Kidney (tissue), 14 donors: ENCODE measurements around the gene ECI2. TPM values are rescaled to one million over a fixed set of nuclear protein-coding genes. Genes with fewer than 3 reads are reported as not detected.

Experiments used
- DNase-seq, 5 donors: peaks; one replicate each; pipeline ENCODE4 v3.0.0-alpha.2; 2013 to 2020
- FAIRE-seq: peaks from 2 replicates; lab custom pipeline; 2012; peaks lifted over from hg19 to GRCh38; lab: Jason Lieb, UNC
- H3K27ac ChIP-seq, 2 donors: one replicate each; pipeline ENCODE4 v1.7.0; 2013; ENCODE audit warnings: low read depth in 2 of 2, low read length in 2 of 2, inconsistent platforms in 1 of 2
- H3K27me3 ChIP-seq: one replicate; pipeline ENCODE4 v1.7.1; 2013; ENCODE audit warnings: low read length, inconsistent platforms; ENCODE audit not compliant: control insufficient read depth, insufficient read depth
- H3K36me3 ChIP-seq, 3 donors: one replicate each; pipeline versions ENCODE4 v1.7.0 to v1.7.1; 2013; ENCODE audit warnings: low read length in 3 of 3, control low read depth in 1 of 3, inconsistent platforms in 1 of 3; ENCODE audit not compliant: insufficient read depth in 3 of 3, control insufficient read depth in 2 of 3
- H3K4me1 ChIP-seq, 3 donors: one replicate each; pipeline versions ENCODE4 v1.7.0 to v1.7.1; 2013; ENCODE audit warnings: low read length in 3 of 3, inconsistent platforms in 1 of 3, low read depth in 1 of 3; ENCODE audit not compliant: control insufficient read depth in 2 of 3, insufficient read depth in 2 of 3
- H3K4me3 ChIP-seq, 3 donors: one replicate each; pipeline versions ENCODE4 v1.7.0 to v1.8.1; 2013; ENCODE audit warnings: low read length in 3 of 3, control low read depth in 1 of 3, inconsistent platforms in 1 of 3
- H3K9ac ChIP-seq, 3 donors: one replicate each; pipeline versions ENCODE4 v1.7.0 to v1.7.1; 2013; ENCODE audit warnings: low read length in 3 of 3, control low read depth in 1 of 3, inconsistent platforms in 1 of 3
- H3K9me3 ChIP-seq, 3 donors: one replicate each; pipeline versions ENCODE4 v1.7.0 to v1.7.1; 2013; ENCODE audit warnings: low read length in 3 of 3, control low read depth in 1 of 3, inconsistent platforms in 1 of 3; ENCODE audit not compliant: control insufficient read depth in 2 of 3, insufficient read depth in 1 of 3
- intact Hi-C: fragments of 100-400 bp; cut with DNase I; formaldehyde crosslinking; loops from one replicate; pipeline ENCODE4 v1.11.1; 2022
- polyA plus RNA-seq: library from polyadenylated mRNA; stranded (reverse); fragments of 350-450 nt; fragmentation: Illumina TruSeq; extraction: RNeasy Lipid Tissue Mini Kit (QIAGEN cat#74804); gene quantifications from one replicate; pipeline ENCODE4 v1.2.3, GENCODE V29; 2014; ENCODE audit warnings: low read depth, low replicate concordance; ENCODE audit not compliant: insufficient read depth
- total RNA-seq: library from RNA; stranded (reverse); fragmentation: NEBNext Ultra II Directional; extraction: Animal tissue kit (Norgen Biotek cat#: 25700); gene quantifications from one replicate; pipeline ENCODE4 v1.2.1, GENCODE V29; 2021
- TF ChIP-seq, protein P1 (sequence below): IDR thresholded peaks from 3 replicates; pipeline ENCODE4 v1.5.1; 2012; ENCODE audit warnings: mild to moderate bottlenecking, moderate library complexity, borderline replicate concordance; ENCODE audit not compliant: insufficient read depth; ENCODE audit errors: extremely low read depth
- donor health status: control.
- donor health status: control.
- donor health status: control.
- donor health status: control.
- donor health status: control.
- donor health status: DM: yes; HTN: yes; CAD: no.
- donor health status: Normal renal cell carcinoma (clear cell type).

The ECI2 gene
- total and polyA plus RNA-seq, 2 donors from 2014 or later, result 51.9 to 210 TPM

GRCh38 chr6:4125933-4126864 is 9.2 kb downstream of the ECI2 start:
- FAIRE-seq (no peak), DNase-seq (no peak)
- Histone ChIP-seq H3K36me3 (peaks cover 9 to 62% (median 31%) of the 10 kb centered on the region in 3 donors), H3K27me3 (no peaks in the 10 kb centered on the region), H3K4me3 (no peak overlapping the region), H3K9ac (no peak overlapping the region), H3K27ac (no peak overlapping the region), H3K9me3 (no peaks in the 10 kb centered on the region), H3K4me1 (no peaks in the 10 kb centered on the region)
- intact Hi-C loops, result no loop called here
- TF ChIP-seq, protein P1, sequence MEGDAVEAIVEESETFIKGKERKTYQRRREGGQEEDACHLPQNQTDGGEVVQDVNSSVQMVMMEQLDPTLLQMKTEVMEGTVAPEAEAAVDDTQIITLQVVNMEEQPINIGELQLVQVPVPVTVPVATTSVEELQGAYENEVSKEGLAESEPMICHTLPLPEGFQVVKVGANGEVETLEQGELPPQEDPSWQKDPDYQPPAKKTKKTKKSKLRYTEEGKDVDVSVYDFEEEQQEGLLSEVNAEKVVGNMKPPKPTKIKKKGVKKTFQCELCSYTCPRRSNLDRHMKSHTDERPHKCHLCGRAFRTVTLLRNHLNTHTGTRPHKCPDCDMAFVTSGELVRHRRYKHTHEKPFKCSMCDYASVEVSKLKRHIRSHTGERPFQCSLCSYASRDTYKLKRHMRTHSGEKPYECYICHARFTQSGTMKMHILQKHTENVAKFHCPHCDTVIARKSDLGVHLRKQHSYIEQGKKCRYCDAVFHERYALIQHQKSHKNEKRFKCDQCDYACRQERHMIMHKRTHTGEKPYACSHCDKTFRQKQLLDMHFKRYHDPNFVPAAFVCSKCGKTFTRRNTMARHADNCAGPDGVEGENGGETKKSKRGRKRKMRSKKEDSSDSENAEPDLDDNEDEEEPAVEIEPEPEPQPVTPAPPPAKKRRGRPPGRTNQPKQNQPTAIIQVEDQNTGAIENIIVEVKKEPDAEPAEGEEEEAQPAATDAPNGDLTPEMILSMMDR, result no peak

DNA sequence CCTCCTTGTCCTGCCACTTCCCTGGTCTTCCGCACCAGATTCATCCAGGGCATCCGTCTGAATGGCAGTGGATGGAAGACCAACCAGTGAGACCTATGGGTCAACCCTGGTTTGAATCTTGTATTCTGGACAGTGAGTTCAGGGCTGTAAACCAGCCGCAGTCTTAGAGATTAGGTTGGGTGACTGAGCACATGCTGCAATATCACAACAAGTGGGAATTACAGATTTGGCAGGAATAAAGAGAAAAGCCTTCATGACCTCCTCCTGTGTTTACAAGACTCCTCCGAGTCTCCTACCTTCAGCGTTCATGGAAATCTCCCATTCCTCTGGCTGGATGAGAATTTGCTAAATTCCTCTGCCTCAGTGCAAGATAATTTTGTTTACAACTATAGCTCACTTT is 9.9 kb downstream of the ECI2 start:
- Histone ChIP-seq H3K9ac (no peak overlapping the region), H3K4me3 (no peak overlapping the region), H3K27ac (no peak overlapping the region), H3K27me3 (no peaks in the 10 kb centered on the region), H3K9me3 (no peaks in the 10 kb centered on the region), H3K4me1 (no peaks in the 10 kb centered on the region), H3K36me3 (peaks cover 9 to 69% (median 37%) of the 10 kb centered on the region in 3 donors)
- TF ChIP-seq, protein P1, result no peak
- no peak for DNase-seq
- no peak for FAIRE-seq
- intact Hi-C loops, result no loop called here

GRCh38 chr6:4124351-4124750 is 11.0 kb downstream of the ECI2 start:
- H3K4me1 ChIP-seq, result no peaks in the 10 kb centered on the region
- H3K36me3 ChIP-seq, result peaks cover 11 to 66% (median 42%) of the 10 kb centered on the region in 3 donors
- H3K27ac ChIP-seq, result no peak overlapping the region
- no peak for FAIRE-seq
- H3K9me3 ChIP-seq, result no peaks in the 10 kb centered on the region
- no peak overlapping the region for H3K9ac ChIP-seq
- no peak for DNase-seq
- H3K4me3 ChIP-seq, result no peak overlapping the region
- TF ChIP-seq, protein P1, result no peak
- intact Hi-C loops, result no loop called here
- H3K27me3 ChIP-seq, result no peaks in the 10 kb centered on the region
